ENCODE measurements around the gene HIPK1.
"Not testable (repeated sequence)": the region's sequence is repeated elsewhere in the genome, so short reads cannot be mapped to it uniquely, and the experiment has no call there.

The HIPK1 gene

GRCh38 chr1:113946112-113946511, 17.0 kb downstream of the HIPK1 start:
- no peak for DNase-seq

- DNase-seq: no peak
These were observed 17.7 kb downstream of the HIPK1 start for GRCh38 chr1:113946678-113947387.

- no peak for DNase-seq
These were observed 18.4 kb downstream of the HIPK1 start for GRCh38 chr1:113947388-113948107.

DNA sequence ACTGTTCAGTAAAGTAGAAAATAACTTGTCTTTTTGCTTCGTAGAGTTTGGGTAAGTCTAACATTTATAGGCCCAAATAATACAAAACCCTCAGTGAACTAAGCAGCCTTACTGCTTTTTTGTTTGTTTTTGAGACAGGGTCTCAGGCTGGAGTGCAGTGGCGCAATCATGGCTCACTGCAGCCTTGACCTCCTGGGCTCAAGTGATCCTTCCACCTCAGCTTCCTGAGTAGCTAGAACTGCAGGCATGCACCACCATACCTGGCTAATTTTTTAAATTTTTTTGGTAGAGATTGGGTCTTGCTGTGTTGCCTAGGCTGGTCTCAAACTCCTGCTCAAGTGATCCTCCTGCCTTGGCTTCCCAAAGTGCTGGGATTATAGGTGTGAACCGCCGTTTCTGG, 19.0 kb downstream of the HIPK1 start:
- DNase-seq: not testable (repeated sequence)

GRCh38 chr1:113949007-113949406, 19.9 kb downstream of the HIPK1 start:
- DNase-seq: no peak

DNA sequence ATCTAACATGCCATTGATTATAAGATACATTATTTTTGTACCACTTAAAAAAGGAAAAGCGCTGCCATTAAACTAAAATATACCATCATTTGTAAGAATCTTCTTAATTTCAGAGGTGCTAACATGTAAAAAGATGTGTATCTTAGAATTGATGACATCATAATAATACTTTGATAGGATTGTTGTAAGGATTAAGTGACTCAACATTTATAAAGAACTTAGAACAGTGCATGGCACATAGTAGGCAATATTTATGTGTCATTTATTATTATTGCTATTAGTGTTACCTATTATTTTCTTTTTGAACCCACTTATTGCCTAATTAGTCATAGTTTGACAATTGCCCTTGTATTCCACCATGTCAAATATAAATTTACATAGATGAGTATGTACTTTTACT, 21.8 kb downstream of the HIPK1 start:
- DNase-seq: no peak

DNA sequence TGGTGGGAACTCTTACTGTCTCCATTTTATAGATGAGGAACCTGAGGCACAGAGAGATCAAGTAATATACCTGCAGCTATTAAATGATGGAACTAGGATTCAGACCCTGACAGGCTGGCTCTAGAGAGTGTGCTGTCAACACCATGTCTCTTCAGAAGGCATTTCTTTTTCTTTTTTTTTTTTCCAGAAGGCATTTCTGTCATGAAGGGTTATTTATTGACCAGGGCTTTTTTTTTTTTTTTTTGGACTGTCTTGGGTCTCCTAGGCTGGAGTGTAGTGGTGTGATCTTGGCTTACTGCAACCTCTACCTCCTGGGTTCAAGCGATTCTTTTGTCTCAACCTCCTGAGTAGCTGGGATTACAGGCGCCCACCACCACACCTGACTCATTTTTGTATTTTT, 22.6 kb downstream of the HIPK1 start:
- no peak for DNase-seq

GRCh38 chr1:113957984-113958383, 28.9 kb downstream of the HIPK1 start:
- DNase-seq: no peak

- DNase-seq: no peak
These were observed 29.6 kb downstream of the HIPK1 start for GRCh38 chr1:113958691-113959090.

- no peak for DNase-seq
These were observed 34.3 kb downstream of the HIPK1 start for GRCh38 chr1:113963281-113963906.

- DNase-seq: no peak
These were observed 36.7 kb downstream of the HIPK1 start for GRCh38 chr1:113965703-113966412.

- no peak for DNase-seq
These were observed 43.8 kb downstream of the HIPK1 start for GRCh38 chr1:113972954-113973353.

- DNase-seq: no peak
These were observed 46.2 kb downstream of the HIPK1 start for GRCh38 chr1:113975211-113975895.

- DNase-seq: no peak
These were observed 47.6 kb downstream of the HIPK1 start for GRCh38 chr1:113976609-113977278.

DNA sequence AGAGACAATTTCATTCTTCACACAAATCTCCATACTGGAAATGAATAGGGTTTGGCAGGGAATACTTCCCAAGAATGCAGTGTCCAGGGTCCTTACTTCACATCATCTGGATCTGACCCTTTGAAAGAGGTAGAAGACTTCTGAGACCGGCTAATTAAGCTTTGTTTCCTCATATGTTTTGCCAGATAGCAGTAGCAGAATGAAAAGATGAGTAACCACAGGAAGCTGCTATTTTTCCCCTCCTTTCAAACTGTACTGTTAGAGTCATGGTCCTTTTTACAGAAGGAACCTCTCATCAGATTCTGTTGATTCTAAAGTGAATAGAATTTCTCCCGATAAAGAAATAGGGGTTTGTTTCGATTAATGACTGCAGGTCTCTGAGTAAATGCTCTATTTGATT, 48.8 kb downstream of the HIPK1 start:
- DNase-seq: no peak

GRCh38 chr1:113978863-113979702, 50.0 kb downstream of the HIPK1 start, which contains the start of gene OLFML3:
TSS of gene OLFML3 (plus strand) at chr1:113979474. CDS start at chr1:113979517, 43 bp downstream.
- DNase-seq: peak; percentile 74

- DNase-seq: no peak
These were observed 51.0 kb downstream of the HIPK1 start for GRCh38 chr1:113980110-113980509.

DNA sequence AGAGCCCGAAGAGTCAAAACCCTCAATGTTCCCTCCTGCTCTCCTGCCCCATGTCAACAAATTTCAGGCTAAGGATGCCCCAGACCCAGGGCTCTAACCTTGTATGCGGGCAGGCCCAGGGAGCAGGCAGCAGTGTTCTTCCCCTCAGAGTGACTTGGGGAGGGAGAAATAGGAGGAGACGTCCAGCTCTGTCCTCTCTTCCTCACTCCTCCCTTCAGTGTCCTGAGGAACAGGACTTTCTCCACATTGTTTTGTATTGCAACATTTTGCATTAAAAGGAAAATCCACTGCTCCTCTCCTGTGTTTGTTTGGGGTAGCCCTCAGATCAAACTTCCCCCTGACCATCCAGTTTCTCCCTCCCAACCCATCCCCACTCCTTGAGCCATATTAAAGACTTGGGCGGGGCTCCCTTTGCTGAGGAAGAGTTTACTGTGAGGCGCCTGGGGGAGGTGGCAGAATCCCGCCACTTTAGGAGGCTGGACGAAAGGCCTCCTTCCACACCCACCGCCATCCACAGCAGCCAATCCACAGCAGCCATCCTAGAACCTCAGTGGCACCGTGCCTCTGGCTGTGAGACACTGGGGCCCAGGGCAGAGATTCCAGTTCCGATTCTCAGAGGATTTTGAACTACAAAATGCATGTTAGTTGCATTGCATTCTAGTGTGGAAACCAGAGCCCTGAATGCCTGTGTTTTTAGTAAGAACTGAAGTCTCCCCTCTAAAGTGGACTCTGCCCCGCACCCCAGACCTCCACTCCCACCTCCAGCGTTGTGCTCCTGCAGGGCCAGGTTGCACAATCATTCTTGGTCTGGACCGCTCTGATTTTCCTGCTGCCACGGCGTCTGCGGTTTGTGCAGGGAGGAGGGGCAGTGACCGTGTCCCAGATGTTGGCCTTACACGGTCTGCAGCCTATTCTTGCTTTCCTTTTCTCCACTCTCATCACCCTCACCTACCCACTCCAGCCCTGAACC, 53.1 kb downstream of the HIPK1 start:
- DNase-seq: no peak

DNA sequence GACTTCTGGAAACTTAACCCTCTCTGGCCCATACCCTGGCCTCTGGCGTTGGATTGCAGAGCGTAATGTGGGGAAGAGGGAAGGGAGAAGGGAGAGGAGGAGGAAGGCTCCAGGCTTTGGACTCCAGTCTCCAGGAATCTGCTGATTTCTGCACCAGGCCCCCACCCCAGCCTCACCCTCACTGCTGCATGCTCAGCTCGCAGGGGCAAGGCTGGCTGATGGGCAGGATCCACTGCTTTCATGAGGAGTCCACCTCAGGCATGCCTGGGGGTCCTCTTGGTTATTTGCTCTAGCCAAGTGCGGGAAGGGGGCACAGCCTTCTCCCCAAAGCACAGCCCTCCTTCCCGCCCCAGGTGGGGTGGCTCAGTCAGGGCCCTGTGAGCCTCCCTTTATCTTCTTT, 53.8 kb downstream of the HIPK1 start:
- no peak for DNase-seq

DNA sequence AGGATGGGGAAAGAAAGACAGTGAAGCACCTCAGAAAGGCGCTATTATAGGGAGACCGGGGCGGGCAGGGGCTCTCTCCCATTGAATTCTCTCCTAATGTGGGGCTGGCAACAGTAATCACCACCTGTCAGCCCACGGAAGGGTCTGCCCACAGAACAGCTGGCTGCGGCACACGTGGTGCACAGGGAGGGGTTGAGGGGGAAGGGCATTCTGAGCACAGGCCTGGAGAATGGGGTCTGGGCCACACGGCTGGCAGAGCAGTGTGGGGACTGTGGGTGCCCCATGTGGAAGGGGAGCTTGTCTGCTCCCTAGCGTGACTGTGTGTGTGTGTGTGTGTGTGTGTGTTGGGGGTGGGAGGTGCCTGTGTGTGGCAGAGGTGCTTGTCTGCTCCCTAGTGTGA, 54.3 kb downstream of the HIPK1 start:
- DNase-seq: peak; percentile 16

Measured in NCI-H1092 (cell line).